Trophoblast cell (in vitro differentiated cells and primary cell): ENCODE measurements around the gene PLA2G4D.

Source experiments
- DNase-seq, 2 donors: peaks; one replicate each; pipeline ENCODE4 v3.0.0-alpha.2; 2016
- H2AFZ ChIP-seq: 2 replicates; pipeline ENCODE4 v1.6.1; 2013; ENCODE audit warnings: low read length, moderate library complexity, mild to moderate bottlenecking; ENCODE audit not compliant: insufficient read depth, poor library complexity
- H2AK5ac ChIP-seq: 2 replicates; pipeline ENCODE4 v1.6.1; 2013; ENCODE audit warnings: mild to moderate bottlenecking, low read length
- H2BK120ac ChIP-seq: 2 replicates; pipeline ENCODE4 v1.6.1; 2013; ENCODE audit warnings: low read length, mild to moderate bottlenecking, moderate library complexity; ENCODE audit not compliant: insufficient read depth, poor library complexity
- H2BK12ac ChIP-seq: 2 replicates; pipeline ENCODE4 v1.6.1; 2013; ENCODE audit warnings: mild to moderate bottlenecking, low read length, moderate library complexity
- H2BK5ac ChIP-seq: 2 replicates; pipeline ENCODE4 v1.6.1; 2013; ENCODE audit warnings: low read length, low read depth, moderate library complexity, mild to moderate bottlenecking; ENCODE audit not compliant: poor library complexity
- H3K14ac ChIP-seq: 2 replicates; pipeline ENCODE4 v1.6.1; 2013; ENCODE audit warnings: mild to moderate bottlenecking, low read length
- H3K18ac ChIP-seq: 2 replicates; pipeline ENCODE4 v1.6.1; 2013; ENCODE audit warnings: mild to moderate bottlenecking, low read length
- H3K23ac ChIP-seq: 2 replicates; pipeline ENCODE4 v1.6.1; 2013; ENCODE audit warnings: low read length
- H3K27ac ChIP-seq: 2 replicates; pipeline ENCODE4 v1.5.1; 2013; ENCODE audit warnings: low read depth, mild to moderate bottlenecking, inconsistent platforms, low read length, moderate library complexity
- H3K27me3 ChIP-seq: 2 replicates; pipeline ENCODE4 v1.6.1; 2013; ENCODE audit warnings: inconsistent platforms, mild to moderate bottlenecking, low read length, moderate library complexity; ENCODE audit not compliant: insufficient read depth
- H3K36me3 ChIP-seq, 2 experiments: 1 replicate in 1 of 2; 2 replicates in 1 of 2; pipeline ENCODE4 v1.6.1; 2013; ENCODE audit warnings: low read length in 2 of 2, mild to moderate bottlenecking in 2 of 2, moderate library complexity in 1 of 2; ENCODE audit not compliant: insufficient read depth in 2 of 2, control insufficient read depth in 1 of 2
- H3K4ac ChIP-seq: 2 replicates; pipeline ENCODE4 v1.6.1; 2013; ENCODE audit warnings: low read depth, mild to moderate bottlenecking, low read length, moderate library complexity
- H3K4me1 ChIP-seq, 2 experiments: 1 replicate in 1 of 2; 2 replicates in 1 of 2; pipeline ENCODE4 v1.6.1; 2013; ENCODE audit warnings: low read length in 2 of 2, mild to moderate bottlenecking in 2 of 2, moderate library complexity in 1 of 2; ENCODE audit not compliant: insufficient read depth in 2 of 2, control insufficient read depth in 1 of 2
- H3K4me2 ChIP-seq: 2 replicates; pipeline ENCODE4 v1.6.1; 2013; ENCODE audit warnings: inconsistent platforms, mild to moderate bottlenecking, low read length, moderate library complexity
- H3K4me3 ChIP-seq: 2 replicates; pipeline ENCODE4 v1.5.1; 2013; ENCODE audit warnings: mild to moderate bottlenecking, low read depth, low read length, inconsistent platforms
- H3K79me1 ChIP-seq: one replicate; pipeline ENCODE4 v1.6.1; 2013; ENCODE audit warnings: low read length
- H3K79me2 ChIP-seq: 2 replicates; pipeline ENCODE4 v1.6.1; 2013; ENCODE audit warnings: low read length, mild to moderate bottlenecking; ENCODE audit not compliant: control insufficient read depth, insufficient read depth, poor library complexity
- H3K9ac ChIP-seq: 2 replicates; pipeline ENCODE4 v1.6.1; 2013; ENCODE audit warnings: mild to moderate bottlenecking, low read length
- H3K9me3 ChIP-seq: 2 replicates; pipeline ENCODE4 v1.6.1; 2013; ENCODE audit warnings: low read depth, mild to moderate bottlenecking, control low read depth, inconsistent platforms, low read length; ENCODE audit not compliant: insufficient read depth
- H4K12ac ChIP-seq: 2 replicates; pipeline ENCODE4 v1.6.1; 2013; ENCODE audit warnings: low read depth, mild to moderate bottlenecking, low read length, moderate library complexity
- H4K8ac ChIP-seq: 2 replicates; pipeline ENCODE4 v1.6.1; 2013; ENCODE audit warnings: low read depth, mild to moderate bottlenecking, low read length, moderate library complexity
- H4K91ac ChIP-seq: one replicate; pipeline ENCODE4 v1.6.1; 2013; ENCODE audit warnings: low read depth, mild to moderate bottlenecking, low read length, moderate library complexity
- WGBS: extraction: QIAGEN DNeasy Blood & Tissue Kit; methylation state at CpG from one replicate; pipeline ENCODE4 v1.1.7; 2013; ENCODE audit warnings: missing lambda C conversion rate; ENCODE audit not compliant: insufficient read length, insufficient coverage; ENCODE audit errors: extremely low coverage; 5-methylcytosine and 5-hydroxymethylcytosine counted together

The PLA2G4D gene

GRCh38 chr15:42130246-42130986 is 36.1 kb upstream of the PLA2G4D start:
- Histone ChIP-seq H2BK12ac (no peak overlapping the region), H3K36me3 (no peaks in the 10 kb centered on the region), H3K79me1 (no peaks in the 10 kb centered on the region), H3K4me2 (no peak overlapping the region), H3K27ac (no peak overlapping the region), H3K18ac (no peak overlapping the region), H3K4me3 (no peak overlapping the region), H2AK5ac (no peak overlapping the region), H3K14ac (no peak overlapping the region), H4K12ac (no peak overlapping the region), H3K79me2 (no peaks in the 10 kb centered on the region), H4K8ac (no peak overlapping the region), H2BK120ac (no peak overlapping the region), H3K27me3 (no peaks in the 10 kb centered on the region), H3K23ac (no peak overlapping the region), H3K9me3 (no peaks in the 10 kb centered on the region), H4K91ac (no peak overlapping the region), H2AFZ (no peak overlapping the region), H2BK5ac (no peak overlapping the region), H3K4ac (no peak overlapping the region), H3K9ac (no peak overlapping the region), H3K4me1 (no peaks in the 10 kb centered on the region)
- WGBS, result no CpG with 5 or more reads among the region's 8 CpGs
- no peak for DNase-seq

DNA sequence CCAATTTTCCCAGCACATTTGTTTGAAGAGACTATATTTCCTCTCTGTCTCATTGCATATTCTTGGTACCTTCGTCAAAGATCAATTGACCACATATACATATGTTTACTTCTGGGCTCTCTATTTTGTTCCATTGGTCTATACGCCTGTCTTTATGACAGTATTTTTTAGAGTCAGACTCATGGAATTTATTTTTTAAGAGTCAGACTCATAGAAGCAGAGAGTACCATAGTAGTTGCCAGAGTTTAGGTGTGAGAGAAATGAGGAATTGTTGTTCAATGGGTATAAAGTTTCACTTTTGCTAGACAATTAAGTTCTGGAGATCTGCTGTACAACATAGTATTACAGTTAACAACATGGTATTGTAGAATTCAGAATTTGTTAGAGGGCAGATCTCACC is 35.0 kb upstream of the PLA2G4D start:
- Histone ChIP-seq H3K14ac (no peak overlapping the region), H3K4me3 (no peak overlapping the region), H3K27me3 (no peaks in the 10 kb centered on the region), H2BK120ac (no peak overlapping the region), H2AK5ac (no peak overlapping the region), H3K79me2 (no peaks in the 10 kb centered on the region), H3K79me1 (no peaks in the 10 kb centered on the region), H3K9ac (no peak overlapping the region), H4K8ac (no peak overlapping the region), H3K9me3 (no peaks in the 10 kb centered on the region), H4K91ac (no peak overlapping the region), H3K27ac (no peak overlapping the region), H2BK12ac (no peak overlapping the region), H3K23ac (no peak overlapping the region), H2BK5ac (no peak overlapping the region), H4K12ac (no peak overlapping the region), H3K4ac (no peak overlapping the region), H3K36me3 (no peaks in the 10 kb centered on the region), H2AFZ (no peak overlapping the region), H3K4me2 (no peak overlapping the region), H3K4me1 (no peaks in the 10 kb centered on the region), H3K18ac (no peak overlapping the region)
- DNase-seq, result no peak
- WGBS, result no CpG with 5 or more reads among the region's 2 CpGs

- Histone ChIP-seq H2AK5ac (no peak overlapping the region), H4K8ac (no peak overlapping the region), H3K9ac (no peak overlapping the region), H3K23ac (no peak overlapping the region), H3K4ac (no peak overlapping the region), H2AFZ (no peak overlapping the region), H3K14ac (no peak overlapping the region), H4K91ac (no peak overlapping the region), H3K18ac (no peak overlapping the region), H3K4me1 (no peaks in the 10 kb centered on the region), H3K79me2 (no peaks in the 10 kb centered on the region), H2BK120ac (no peak overlapping the region), H2BK12ac (no peak overlapping the region), H3K4me2 (no peak overlapping the region), H3K27me3 (no peaks in the 10 kb centered on the region), H3K36me3 (no peaks in the 10 kb centered on the region), H4K12ac (no peak overlapping the region), H3K27ac (no peak overlapping the region), H3K4me3 (no peak overlapping the region), H3K79me1 (no peaks in the 10 kb centered on the region), H3K9me3 (no peaks in the 10 kb centered on the region), H2BK5ac (no peak overlapping the region)
- no peak for DNase-seq
- WGBS, result no CpG with 5 or more reads among the region's 6 CpGs
Observed at GRCh38 chr15:42128476-42128875, 34.1 kb upstream of the PLA2G4D start.

DNA sequence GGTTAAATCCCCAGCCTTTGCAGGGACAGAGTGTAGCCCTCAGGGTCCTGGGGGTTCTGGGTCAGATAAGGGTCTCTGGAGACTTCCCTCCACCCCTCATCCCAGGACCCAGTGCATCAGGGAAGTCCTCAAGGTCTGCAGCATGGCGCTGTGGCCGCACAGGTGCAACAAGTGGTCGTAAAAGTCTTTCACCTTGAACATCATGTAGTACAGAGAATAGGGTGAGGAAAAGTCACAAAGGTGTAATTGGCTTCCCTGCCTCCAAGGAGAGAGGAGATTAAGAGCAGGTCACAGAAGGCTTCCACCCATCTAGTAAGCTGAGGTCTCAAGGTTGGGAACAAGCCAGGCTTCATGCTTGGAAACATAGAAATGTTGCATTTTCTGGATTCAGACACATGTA is 29.2 kb upstream of the PLA2G4D start:
- WGBS, result no CpG with 5 or more reads among the region's 3 CpGs
- H2AK5ac ChIP-seq, result no peak overlapping the region
- no peaks in the 10 kb centered on the region for H3K4me1 ChIP-seq

More for the DNA sequence above, 29.2 kb upstream of the PLA2G4D start:
- no peak for DNase-seq
- no peak overlapping the region for H3K9ac ChIP-seq
- H3K27me3 ChIP-seq, result no peaks in the 10 kb centered on the region
- H3K9me3 ChIP-seq, result no peaks in the 10 kb centered on the region
- no peaks in the 10 kb centered on the region for H3K79me2 ChIP-seq
- no peak overlapping the region for H4K12ac ChIP-seq
- no peak overlapping the region for H3K18ac ChIP-seq
- H2BK120ac ChIP-seq, result no peak overlapping the region
- no peak overlapping the region for H2BK5ac ChIP-seq
- H2AFZ ChIP-seq, result no peak overlapping the region
- no peaks in the 10 kb centered on the region for H3K36me3 ChIP-seq
- no peak overlapping the region for H3K4me3 ChIP-seq
- no peak overlapping the region for H4K8ac ChIP-seq
- no peak overlapping the region for H3K14ac ChIP-seq
- H3K79me1 ChIP-seq, result no peaks in the 10 kb centered on the region
- H3K4ac ChIP-seq, result no peak overlapping the region
- H3K27ac ChIP-seq, result no peak overlapping the region
- H3K4me2 ChIP-seq, result no peak overlapping the region
- H2BK12ac ChIP-seq, result no peak overlapping the region
- H3K23ac ChIP-seq, result no peak overlapping the region
- H4K91ac ChIP-seq, result no peak overlapping the region
